Fibroblast of lung (primary cell): ENCODE measurements around the gene IL10. TPM values are rescaled to one million over a fixed set of nuclear protein-coding genes. Genes with fewer than 3 reads are reported as not detected.

Experiments used
- DNase-seq, 2 donors: peaks; one replicate each; pipeline versions ENCODE4 v3.0.0 to v3.0.0-alpha.2; 2010; ENCODE audit warnings: low read depth in 2 of 2
- H2AFZ ChIP-seq: 2 replicates; pipeline ENCODE4 v1.5.1; 2012; ENCODE audit warnings: low read length, control low read depth, inconsistent platforms
- H3K27ac ChIP-seq: 2 replicates; pipeline ENCODE4 v1.5.1; 2011; ENCODE audit warnings: low read length, control low read depth; ENCODE audit not compliant: insufficient read depth
- H3K27me3 ChIP-seq: 2 replicates; pipeline ENCODE4 v1.5.1; 2011; ENCODE audit warnings: mild to moderate bottlenecking, low read length; ENCODE audit not compliant: control insufficient read depth, insufficient read depth
- H3K36me3 ChIP-seq: 2 replicates; pipeline ENCODE4 v1.5.1; 2011; ENCODE audit warnings: low read length; ENCODE audit not compliant: control insufficient read depth, insufficient read depth
- H3K4me1 ChIP-seq: 2 replicates; pipeline ENCODE4 v1.5.1; 2011; ENCODE audit warnings: low read length; ENCODE audit not compliant: control insufficient read depth, insufficient read depth; ENCODE audit errors: extremely low read depth
- H3K4me2 ChIP-seq: 2 replicates; pipeline ENCODE4 v1.5.1; 2011; ENCODE audit warnings: low read length, control low read depth; ENCODE audit not compliant: insufficient read depth; ENCODE audit errors: extremely low read depth
- H3K4me3 ChIP-seq, 4 experiments: fragments of 200-600 bp in 1 of 4; sonication (generic) in 1 of 4; replicated peaks in 1 of 4; 2 replicates each; pipeline ENCODE4 v1.5.1; 2011 to 2016; ENCODE audit warnings: low read length in 4 of 4, low read depth in 3 of 4, mild to moderate bottlenecking in 3 of 4, control low read depth in 2 of 4, inconsistent platforms in 1 of 4, mixed read lengths in 1 of 4; ENCODE audit not compliant: insufficient read depth in 1 of 4; ENCODE audit errors: control extremely low read depth in 1 of 4
- H3K79me2 ChIP-seq: 2 replicates; pipeline ENCODE4 v1.5.1; 2012; ENCODE audit warnings: mild to moderate bottlenecking, low read length, inconsistent platforms; ENCODE audit not compliant: control insufficient read depth, insufficient read depth
- H3K9ac ChIP-seq: 2 replicates; pipeline ENCODE4 v1.5.1; 2011; ENCODE audit warnings: mild to moderate bottlenecking, low read length, control low read depth; ENCODE audit not compliant: insufficient read depth
- H3K9me3 ChIP-seq: 2 replicates; pipeline ENCODE4 v1.5.1; 2012; ENCODE audit warnings: low read depth, low read length; ENCODE audit not compliant: control insufficient read depth, insufficient read depth
- H4K20me1 ChIP-seq: 2 replicates; pipeline ENCODE4 v1.5.1; 2011; ENCODE audit warnings: low read length; ENCODE audit not compliant: control insufficient read depth, insufficient read depth; ENCODE audit errors: extremely low read depth
- CTCF ChIP-seq, 2 donors: IDR thresholded peaks in 1 of 2; conservative IDR thresholded peaks in 1 of 2; 1 replicate in 1 of 2; 2 replicates in 1 of 2; pipeline ENCODE4 v1.5.1; 2011 to 2012; ENCODE audit warnings: low read length in 2 of 2, control low read depth in 1 of 2, inconsistent platforms in 1 of 2, low read depth in 1 of 2, mild to moderate bottlenecking in 1 of 2
- EZH2 ChIP-seq: IDR thresholded peaks from 2 replicates; pipeline ENCODE4 v1.5.1; 2012; ENCODE audit warnings: low read length, control low read depth, mild to moderate bottlenecking; ENCODE audit errors: missing control alignments
- polyA plus RNA-seq, 2 donors: library from polyadenylated mRNA; depleted of rRNA in 1 of 2; stranded (reverse) in 1 of 2; unstranded in 1 of 2; fragments of >200 nt; gene quantifications; 2 replicates each; pipeline ENCODE4 v1.2.1, GENCODE V29; 2011 to 2012; ENCODE audit warnings: missing spikeins in 1 of 2
- total RNA-seq: library from RNA; depleted of rRNA; stranded (reverse); fragments of >200 nt; gene quantifications from 2 replicates; pipeline ENCODE4 v1.2.1, GENCODE V29; 2014

IL10 gene
- total and polyA plus RNA-seq, 2 donors (not counting 1 experiment from before 2014, with no cell fraction given) = not detected

GRCh38 chr1:206788487-206789050 is 16.3 kb upstream of the IL10 start:
- H3K4me2 ChIP-seq = no peak overlapping the region
- H3K79me2 ChIP-seq = no peaks in the 10 kb centered on the region
- no peak for TF ChIP-seq EZH2
- no peak for DNase-seq
- H3K9ac ChIP-seq = no peak overlapping the region
- no peak overlapping the region for H3K4me3 ChIP-seq
- H3K4me1 ChIP-seq = peaks cover 9% of the 10 kb centered on the region
- H3K36me3 ChIP-seq = no peaks in the 10 kb centered on the region
- no peak overlapping the region for H2AFZ ChIP-seq
- no peaks in the 10 kb centered on the region for H4K20me1 ChIP-seq
- no peak overlapping the region for H3K27ac ChIP-seq
- H3K27me3 ChIP-seq = peaks cover 2% of the 10 kb centered on the region
- H3K9me3 ChIP-seq = no peaks in the 10 kb centered on the region

GRCh38 chr1:206787891-206788290 is 15.6 kb upstream of the IL10 start:
- TF ChIP-seq EZH2 = no peak
- TF ChIP-seq CTCF (conservative IDR thresholded peaks at IDR 0.05 in 1 of 2, IDR thresholded peaks at IDR 0.05 in 1 of 2; ENCODE audit: low read depth in 1 of 2, low read length in 2 of 2) = no peak
- peaks cover 7% of the 10 kb centered on the region for H3K4me1 ChIP-seq
- H3K27ac ChIP-seq = no peak overlapping the region
- H3K79me2 ChIP-seq = no peaks in the 10 kb centered on the region
- no peak overlapping the region for H3K4me2 ChIP-seq
- no peak overlapping the region for H3K4me3 ChIP-seq
- no peak overlapping the region for H2AFZ ChIP-seq
- H4K20me1 ChIP-seq = no peaks in the 10 kb centered on the region
- H3K27me3 ChIP-seq = peaks cover 2% of the 10 kb centered on the region
- H3K9ac ChIP-seq = no peak overlapping the region
- no peaks in the 10 kb centered on the region for H3K36me3 ChIP-seq
- H3K9me3 ChIP-seq = no peaks in the 10 kb centered on the region
- DNase-seq = peak in 1 of 2 donors; percentile 11

- H3K4me3 ChIP-seq = no peak overlapping the region
- H3K79me2 ChIP-seq = no peaks in the 10 kb centered on the region
- no peaks in the 10 kb centered on the region for H3K36me3 ChIP-seq
- no peak overlapping the region for H3K4me2 ChIP-seq
- no peak overlapping the region for H2AFZ ChIP-seq
- no peaks in the 10 kb centered on the region for H4K20me1 ChIP-seq
- H3K4me1 ChIP-seq = peaks cover under 1% of the 10 kb centered on the region
- no peak overlapping the region for H3K27ac ChIP-seq
- DNase-seq = no peak
- peaks cover 2% of the 10 kb centered on the region for H3K27me3 ChIP-seq
- no peaks in the 10 kb centered on the region for H3K9me3 ChIP-seq
- no peak for TF ChIP-seq EZH2
- TF ChIP-seq CTCF (conservative IDR thresholded peaks at IDR 0.05 in 1 of 2, IDR thresholded peaks at IDR 0.05 in 1 of 2; ENCODE audit: low read depth in 1 of 2, low read length in 2 of 2) = no peak
- no peak overlapping the region for H3K9ac ChIP-seq
Measured at GRCh38 chr1:206786212-206786886, 14.1 kb upstream of the IL10 start.
